Naive B cell (primary cell): ENCODE measurements around the gene STK32A. TPM values are rescaled to one million over a fixed set of nuclear protein-coding genes. Genes with fewer than 3 reads are reported as not detected.

Experiments
- ATAC-seq, 2 donors: fragments of 150-1000 bp; cut with Tn5 transposase; 2 replicates each; pipeline ENCODE4 v1.10.0; 2021; ENCODE audit warnings: low read depth in 2 of 2, mild to moderate bottlenecking in 2 of 2, moderate library complexity in 2 of 2
- DNase-seq: peaks from one replicate; pipeline ENCODE4 v3.0.0; 2022
- H3K27ac Mint-ChIP-seq, 6 donors: one replicate each; pipeline ENCODE4 v1.8.0; 2020 to 2022; ENCODE audit warnings: mild to moderate bottlenecking in 6 of 6, mixed read lengths in 6 of 6, moderate library complexity in 5 of 6, inconsistent platforms in 2 of 6
- H3K27me3 Mint-ChIP-seq, 3 donors: one replicate each; pipeline ENCODE4 v1.8.0; 2021 to 2022; ENCODE audit warnings: mixed read lengths in 3 of 3, mild to moderate bottlenecking in 1 of 3
- H3K36me3 Mint-ChIP-seq, 2 donors: one replicate each; pipeline ENCODE4 v1.8.0; 2020 to 2022; ENCODE audit warnings: mixed read lengths in 2 of 2, inconsistent platforms in 1 of 2, mild to moderate bottlenecking in 1 of 2
- H3K4me1 Mint-ChIP-seq, 3 donors: one replicate each; pipeline ENCODE4 v1.8.0; 2020 to 2022; ENCODE audit warnings: mixed read lengths in 3 of 3, inconsistent platforms in 1 of 3, mild to moderate bottlenecking in 1 of 3, moderate library complexity in 1 of 3
- H3K4me3 Mint-ChIP-seq, 8 donors: one replicate each; pipeline ENCODE4 v1.8.0; 2020 to 2022; ENCODE audit warnings: mild to moderate bottlenecking in 8 of 8, mixed read lengths in 8 of 8, moderate library complexity in 8 of 8, inconsistent platforms in 2 of 8
- H3K9me3 Mint-ChIP-seq, 7 donors: one replicate each; pipeline ENCODE4 v1.8.0; 2020 to 2022; ENCODE audit warnings: mixed read lengths in 7 of 7, mild to moderate bottlenecking in 5 of 7, inconsistent platforms in 2 of 7, moderate library complexity in 1 of 7
- polyA plus RNA-seq, 6 donors: library from polyadenylated mRNA; unstranded; fragments of 300-500 nt; fragmentation: Illumina TruSeq; gene quantifications; one replicate each; pipeline ENCODE4 v1.2.3, GENCODE V29; 2021; ENCODE audit warnings: low read depth in 6 of 6

The STK32A gene
- polyA plus RNA-seq, 6 donors from 2014 or later, result not detected

- H3K27ac Mint-ChIP-seq, result no peak overlapping the region
- no peaks in the 10 kb centered on the region for H3K4me1 Mint-ChIP-seq
- peaks cover 6 to 43% (median 14%) of the 10 kb centered on the region in 7 donors for H3K9me3 Mint-ChIP-seq
- ATAC-seq (no peak), DNase-seq (no peak)
- no peaks in the 10 kb centered on the region for H3K36me3 Mint-ChIP-seq
- H3K4me3 Mint-ChIP-seq, result no peak overlapping the region
- H3K27me3 Mint-ChIP-seq, result no peaks in the 10 kb centered on the region
Observed at GRCh38 chr5:147287110-147287509, 52.3 kb downstream of the STK32A start.

- H3K27me3 Mint-ChIP-seq, result no peaks in the 10 kb centered on the region
- H3K4me1 Mint-ChIP-seq, result no peaks in the 10 kb centered on the region
- peaks cover 3 to 26% (median 9%) of the 10 kb centered on the region in 7 donors for H3K9me3 Mint-ChIP-seq
- H3K36me3 Mint-ChIP-seq, result no peaks in the 10 kb centered on the region
- no peak overlapping the region for H3K4me3 Mint-ChIP-seq
- DNase-seq (no peak), ATAC-seq (no peak)
- no peak overlapping the region for H3K27ac Mint-ChIP-seq
Observed at GRCh38 chr5:147290261-147290660, 55.4 kb downstream of the STK32A start.

GRCh38 chr5:147303251-147303650, 68.4 kb downstream of the STK32A start:
- no peaks in the 10 kb centered on the region for H3K4me1 Mint-ChIP-seq
- ATAC-seq (no peak), DNase-seq (no peak)
- H3K27me3 Mint-ChIP-seq, result peaks cover 0 to 7% (median 0%) of the 10 kb centered on the region in 3 donors
- H3K27ac Mint-ChIP-seq, result no peak overlapping the region
- H3K4me3 Mint-ChIP-seq, result no peak overlapping the region
- no peaks in the 10 kb centered on the region for H3K36me3 Mint-ChIP-seq
- H3K9me3 Mint-ChIP-seq, result peaks cover 0 to 11% (median 4%) of the 10 kb centered on the region in 7 donors

- H3K4me3 Mint-ChIP-seq, result no peak overlapping the region
- no peak overlapping the region for H3K27ac Mint-ChIP-seq
- DNase-seq, result no peak
- H3K27me3 Mint-ChIP-seq, result peaks cover 0 to 7% (median 0%) of the 10 kb centered on the region in 3 donors
- H3K4me1 Mint-ChIP-seq, result no peaks in the 10 kb centered on the region
- H3K36me3 Mint-ChIP-seq, result no peaks in the 10 kb centered on the region
- H3K9me3 Mint-ChIP-seq, result peaks cover 0 to 11% (median 4%) of the 10 kb centered on the region in 7 donors
- ATAC-seq, result no peak
Observed at GRCh38 chr5:147303976-147304375, 69.2 kb downstream of the STK32A start.

- no peaks in the 10 kb centered on the region for H3K4me1 Mint-ChIP-seq
- H3K4me3 Mint-ChIP-seq, result no peak overlapping the region
- ATAC-seq (no peak), DNase-seq (no peak)
- H3K27ac Mint-ChIP-seq, result no peak overlapping the region
- peaks cover 0 to 11% (median 4%) of the 10 kb centered on the region in 7 donors for H3K9me3 Mint-ChIP-seq
- H3K27me3 Mint-ChIP-seq, result peaks cover 0 to 7% (median 0%) of the 10 kb centered on the region in 3 donors
- H3K36me3 Mint-ChIP-seq, result no peaks in the 10 kb centered on the region
Observed at GRCh38 chr5:147305147-147305546, 70.3 kb downstream of the STK32A start.

- Mint-ChIP-seq H3K27me3 (peaks cover 0 to 7% (median 0%) of the 10 kb centered on the region in 3 donors), H3K9me3 (peaks cover 0 to 11% (median 4%) of the 10 kb centered on the region in 7 donors), H3K4me3 (no peak overlapping the region), H3K36me3 (no peaks in the 10 kb centered on the region), H3K27ac (no peak overlapping the region), H3K4me1 (no peaks in the 10 kb centered on the region)
- ATAC-seq (no peak), DNase-seq (no peak)
Observed at GRCh38 chr5:147306351-147306750, 71.5 kb downstream of the STK32A start.

GRCh38 chr5:147307170-147307569, 72.3 kb downstream of the STK32A start:
- Mint-ChIP-seq H3K4me3 (no peak overlapping the region), H3K4me1 (no peaks in the 10 kb centered on the region), H3K36me3 (no peaks in the 10 kb centered on the region), H3K27ac (no peak overlapping the region), H3K9me3 (peaks cover 0 to 11% (median 4%) of the 10 kb centered on the region in 7 donors), H3K27me3 (peaks cover 0 to 1% (median 0%) of the 10 kb centered on the region in 3 donors)
- no peak for DNase-seq
- no peak for ATAC-seq

GRCh38 chr5:147309621-147310020, 74.8 kb downstream of the STK32A start:
- Mint-ChIP-seq H3K4me1 (no peaks in the 10 kb centered on the region), H3K9me3 (peaks cover under 1 to 4% (median 2%) of the 10 kb centered on the region in 7 donors), H3K27ac (no peak overlapping the region), H3K4me3 (no peak overlapping the region), H3K27me3 (no peaks in the 10 kb centered on the region), H3K36me3 (no peaks in the 10 kb centered on the region)
- no peak for ATAC-seq
- DNase-seq, result no peak

GRCh38 chr5:147310059-147310704, 75.4 kb downstream of the STK32A start:
- H3K4me3 Mint-ChIP-seq, result no peak overlapping the region
- ATAC-seq (no peak), DNase-seq (no peak)
- H3K36me3 Mint-ChIP-seq, result no peaks in the 10 kb centered on the region
- H3K27me3 Mint-ChIP-seq, result no peaks in the 10 kb centered on the region
- no peak overlapping the region for H3K27ac Mint-ChIP-seq
- H3K9me3 Mint-ChIP-seq, result peaks cover 0 to 4% (median 2%) of the 10 kb centered on the region in 7 donors
- no peaks in the 10 kb centered on the region for H3K4me1 Mint-ChIP-seq

GRCh38 chr5:147317978-147318684, 83.3 kb downstream of the STK32A start:
- no peak for ATAC-seq
- no peaks in the 10 kb centered on the region for H3K27me3 Mint-ChIP-seq
- no peak for DNase-seq
- no peaks in the 10 kb centered on the region for H3K4me1 Mint-ChIP-seq
- no peak overlapping the region for H3K4me3 Mint-ChIP-seq
- H3K9me3 Mint-ChIP-seq, result peaks cover 0 to 5% (median 0%) of the 10 kb centered on the region in 7 donors
- no peaks in the 10 kb centered on the region for H3K36me3 Mint-ChIP-seq
- H3K27ac Mint-ChIP-seq, result no peak overlapping the region

- no peaks in the 10 kb centered on the region for H3K27me3 Mint-ChIP-seq
- no peak for DNase-seq
- H3K4me3 Mint-ChIP-seq, result no peak overlapping the region
- H3K4me1 Mint-ChIP-seq, result no peaks in the 10 kb centered on the region
- no peak for ATAC-seq
- H3K36me3 Mint-ChIP-seq, result no peaks in the 10 kb centered on the region
- no peak overlapping the region for H3K27ac Mint-ChIP-seq
- peaks cover 0 to 7% (median 0%) of the 10 kb centered on the region in 7 donors for H3K9me3 Mint-ChIP-seq
Observed at GRCh38 chr5:147321569-147321968, 86.7 kb downstream of the STK32A start.

GRCh38 chr5:147327421-147327820, 92.6 kb downstream of the STK32A start:
- Mint-ChIP-seq H3K4me3 (no peak overlapping the region), H3K9me3 (peaks cover 0 to 7% (median 0%) of the 10 kb centered on the region in 7 donors), H3K27ac (no peak overlapping the region), H3K36me3 (no peaks in the 10 kb centered on the region), H3K27me3 (no peaks in the 10 kb centered on the region), H3K4me1 (no peaks in the 10 kb centered on the region)
- DNase-seq (no peak), ATAC-seq (no peak)

GRCh38 chr5:147327905-147328304, 93.1 kb downstream of the STK32A start:
- Mint-ChIP-seq H3K4me3 (no peak overlapping the region), H3K4me1 (no peaks in the 10 kb centered on the region), H3K27ac (no peak overlapping the region), H3K9me3 (peaks cover 0 to 7% (median 0%) of the 10 kb centered on the region in 7 donors), H3K27me3 (no peaks in the 10 kb centered on the region), H3K36me3 (no peaks in the 10 kb centered on the region)
- ATAC-seq (no peak), DNase-seq (no peak)

GRCh38 chr5:147332658-147333057, 97.8 kb downstream of the STK32A start:
- Mint-ChIP-seq H3K4me1 (no peaks in the 10 kb centered on the region), H3K9me3 (peaks cover under 1 to 3% (median 2%) of the 10 kb centered on the region in 7 donors), H3K4me3 (no peak overlapping the region), H3K36me3 (no peaks in the 10 kb centered on the region), H3K27me3 (no peaks in the 10 kb centered on the region), H3K27ac (no peak overlapping the region)
- DNase-seq (no peak), ATAC-seq (no peak)
